SH-SY5Y (cell line): Measurements from ENCODE around the gene SPNS3.
A peak's percentile ranks its signal among the peaks of the same experiment; 100 is the strongest.

ENCODE experiments used
- GATA2 ChIP-seq: IDR thresholded peaks from 2 replicates; pipeline ENCODE4 v1.6.1; 2011; ENCODE audit warnings: mild to moderate bottlenecking, low read depth, low read length
- GATA3 ChIP-seq: IDR thresholded peaks from 2 replicates; pipeline ENCODE4 v1.6.1; 2011; ENCODE audit warnings: low read depth, mild to moderate bottlenecking, low read length, moderate library complexity

SPNS3 gene

DNA sequence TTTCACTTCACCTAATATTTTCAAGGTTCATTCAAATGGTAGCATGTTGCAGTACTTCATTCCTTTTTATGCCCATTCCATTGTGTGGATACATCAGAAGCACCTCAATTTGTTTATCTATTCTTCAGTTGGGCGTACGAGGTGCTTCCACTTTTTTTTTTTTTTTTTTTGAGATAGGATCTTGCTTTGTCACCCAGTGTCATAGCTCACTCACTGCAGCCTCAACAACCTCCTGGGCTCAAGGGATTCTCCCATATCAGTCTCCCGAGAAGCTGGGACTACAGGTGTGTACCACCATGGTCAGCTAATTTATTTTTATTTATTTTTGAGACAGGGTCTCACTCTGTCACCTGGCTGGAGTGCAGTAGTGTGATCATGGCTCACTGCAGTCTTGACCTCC is 22.5 kb upstream of the SPNS3 start:
- TF ChIP-seq GATA3 = no peak
- TF ChIP-seq GATA2 = no peak

DNA sequence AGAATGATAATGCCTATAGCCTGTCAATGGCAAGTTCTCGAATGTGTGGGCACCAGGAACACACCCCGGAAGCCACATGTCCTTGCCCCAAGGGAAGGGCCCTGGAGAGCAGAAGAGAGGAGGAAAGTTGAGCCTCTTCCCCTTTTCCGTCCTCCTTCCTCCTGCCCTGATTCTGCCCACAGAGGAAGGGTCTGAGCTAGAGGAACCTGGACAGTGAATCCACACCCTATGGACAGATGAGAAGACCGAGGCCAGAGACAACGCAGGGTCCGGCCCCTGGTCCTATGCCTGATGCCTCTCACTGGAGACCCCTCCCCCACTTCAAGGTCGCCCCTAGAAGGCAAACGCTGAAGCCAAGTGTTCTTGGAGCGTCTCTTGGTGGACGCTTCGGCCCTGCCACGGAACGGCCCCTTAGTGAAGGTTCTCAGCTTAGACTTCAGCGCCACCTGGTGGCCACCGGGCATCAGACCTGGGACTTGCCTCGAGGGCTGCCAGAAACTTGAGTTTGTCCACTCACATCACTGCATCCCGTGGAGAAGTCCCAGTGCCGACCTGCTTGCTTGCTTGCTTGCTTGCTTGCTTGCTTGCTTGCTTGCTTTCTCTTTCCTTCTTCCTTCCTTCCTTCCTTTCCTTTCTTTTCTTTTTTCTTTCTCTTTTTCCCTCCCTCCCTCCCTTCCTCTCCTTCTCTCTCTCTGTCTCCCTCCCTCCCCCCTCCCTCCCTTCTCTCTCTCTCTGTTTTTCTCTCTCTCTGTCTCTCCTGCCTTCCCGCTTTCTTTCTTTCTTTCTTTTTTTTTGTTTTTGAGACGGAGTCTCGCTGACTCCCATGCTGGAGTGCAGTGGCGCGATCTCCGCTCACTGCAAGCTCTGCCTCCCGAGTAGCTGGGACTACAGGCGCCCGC is 20.6 kb upstream of the SPNS3 start:
- TF ChIP-seq GATA2 (no peak), GATA3 (no peak)

DNA sequence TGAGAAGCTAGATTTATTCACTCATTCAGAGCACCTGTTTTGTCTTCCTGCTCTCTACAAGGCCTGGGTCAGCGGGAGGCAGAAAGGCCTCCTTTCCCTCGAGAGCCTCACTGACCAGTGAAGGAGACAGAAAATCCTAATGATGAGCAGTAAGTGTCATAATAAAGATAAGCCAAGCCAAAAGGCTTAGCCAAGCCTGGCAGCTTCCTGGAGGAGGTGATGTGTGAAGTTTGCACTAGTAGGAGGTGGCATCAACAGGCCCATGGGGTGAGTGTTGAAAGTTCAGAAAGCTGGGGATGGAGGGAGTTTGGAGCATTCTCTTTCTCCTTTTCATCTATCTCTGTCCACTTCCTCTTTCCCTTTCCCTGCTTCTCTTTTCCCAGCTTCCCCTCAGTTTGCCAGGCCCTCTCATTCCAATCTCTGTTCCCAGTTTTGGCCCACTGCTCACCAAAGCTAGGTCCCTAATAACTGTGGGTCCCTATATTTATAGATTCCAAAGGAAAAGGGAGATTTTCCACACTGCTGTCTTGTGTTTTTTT is 16.5 kb upstream of the SPNS3 start:
- TF ChIP-seq GATA2 (no peak), GATA3 (no peak)

DNA sequence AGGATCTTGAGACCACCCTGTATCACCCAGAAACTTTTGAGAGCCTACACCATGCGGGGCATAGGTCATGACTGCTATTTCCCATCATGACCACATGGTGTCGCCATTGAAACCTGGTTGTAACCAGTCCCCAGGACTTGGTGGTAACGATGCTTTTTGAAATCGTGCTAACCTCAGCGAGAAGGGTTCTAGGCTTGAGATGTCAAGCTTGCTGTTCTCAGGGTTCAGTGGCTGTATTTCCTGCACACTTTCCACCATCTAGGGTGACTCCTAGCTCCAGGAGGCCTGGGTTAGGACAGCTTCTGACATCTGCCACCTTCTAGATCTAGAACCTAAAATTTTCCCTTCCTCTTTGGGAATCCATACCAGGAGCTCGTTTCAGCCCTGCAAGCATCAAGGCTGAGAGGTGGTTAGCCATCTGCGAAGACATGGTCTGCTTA is 13.0 kb upstream of the SPNS3 start:
- TF ChIP-seq GATA2 (no peak), GATA3 (no peak)

DNA sequence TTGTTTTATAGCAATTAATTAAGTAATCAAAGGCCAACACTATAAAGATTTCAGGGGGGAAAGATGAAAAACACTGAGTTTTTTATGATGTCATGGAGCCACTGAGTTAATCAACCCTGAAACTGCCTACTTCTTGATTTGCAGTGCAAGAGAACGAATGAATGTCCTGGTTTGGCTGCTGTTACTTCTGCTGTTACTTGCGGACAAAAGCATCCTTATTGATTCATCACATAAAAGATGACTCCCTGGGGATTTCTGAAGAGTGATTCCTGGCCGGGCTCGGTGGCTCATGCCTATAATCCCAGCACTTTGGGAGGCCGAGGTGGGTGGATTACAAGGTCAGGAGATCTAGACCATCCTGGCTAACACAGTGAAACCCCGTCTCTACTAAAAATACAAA is 10.9 kb upstream of the SPNS3 start:
- TF ChIP-seq GATA3 (no peak), GATA2 (no peak)

DNA sequence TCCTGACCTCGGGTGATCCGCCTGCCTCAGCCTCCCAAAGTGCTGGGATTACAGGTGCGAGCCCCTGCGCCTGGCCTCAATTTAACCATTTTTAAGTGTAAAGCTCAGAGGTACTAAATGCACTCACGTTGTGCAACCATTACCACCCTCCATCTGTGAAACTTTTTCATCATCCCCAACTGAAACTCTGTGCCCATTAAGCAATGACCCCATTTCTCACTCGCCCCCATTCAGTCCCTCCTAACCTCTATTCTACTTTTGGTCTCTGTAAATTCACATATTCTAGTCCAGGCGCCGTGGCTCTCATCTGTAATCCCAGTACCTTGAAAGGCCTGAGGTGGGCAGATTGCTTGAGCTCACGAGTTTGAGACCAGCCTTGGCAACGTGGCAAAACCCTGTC is 8.3 kb upstream of the SPNS3 start:
- TF ChIP-seq GATA3 (no peak), GATA2 (no peak)

DNA sequence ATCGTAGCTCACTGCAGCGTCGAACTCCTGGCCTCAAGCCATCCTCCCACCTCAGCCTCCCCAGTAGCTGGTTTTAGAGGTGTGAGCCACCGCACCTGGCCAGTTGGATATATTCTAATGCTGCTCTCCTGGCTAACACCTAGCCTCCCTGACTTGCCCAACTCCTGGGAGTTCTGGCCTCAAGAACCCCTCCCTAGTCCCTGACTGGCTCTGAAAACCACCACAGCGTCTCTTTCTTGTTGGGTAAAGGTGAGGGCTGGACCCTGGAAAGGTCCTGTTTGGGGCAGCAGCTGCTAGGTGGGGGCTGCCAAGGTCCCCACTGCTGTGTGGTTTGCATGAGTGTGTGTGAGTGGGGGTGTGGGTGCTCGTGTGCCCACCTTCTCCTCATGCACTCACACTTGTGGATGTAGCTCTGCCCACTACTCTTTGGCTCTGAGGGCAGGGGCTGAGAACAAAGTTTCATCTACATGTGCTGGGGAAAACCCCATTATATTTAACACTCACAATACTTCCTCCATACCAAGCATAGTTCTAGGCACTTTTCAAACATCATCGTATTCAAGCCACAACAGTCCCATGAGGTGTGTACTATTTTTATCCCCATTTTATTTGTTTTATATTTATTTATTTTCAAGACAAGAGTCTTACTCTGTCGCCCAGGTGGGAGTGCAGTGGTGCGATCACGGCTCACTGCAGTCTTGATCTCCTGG is 7.1 kb upstream of the SPNS3 start:
- TF ChIP-seq GATA2 (no peak), GATA3 (no peak)

DNA sequence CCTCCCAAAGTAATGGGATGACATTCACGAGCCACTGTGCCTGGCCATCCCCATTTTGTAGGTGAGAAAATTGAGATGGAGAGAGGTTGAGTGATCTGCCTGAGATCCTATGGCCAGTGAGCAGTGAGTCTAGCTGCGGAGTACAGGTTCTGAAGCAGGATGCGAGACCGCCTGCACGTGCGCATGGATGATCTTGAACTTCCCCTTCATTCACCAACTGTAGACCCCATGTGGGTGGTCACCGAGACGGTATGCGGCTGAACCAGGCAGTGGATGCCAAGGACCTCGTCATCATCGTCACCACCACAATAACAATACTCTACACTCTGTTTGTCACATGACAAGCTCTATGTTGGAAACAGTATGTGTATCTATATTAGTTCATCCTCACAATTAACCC is 6.2 kb upstream of the SPNS3 start:
- TF ChIP-seq GATA2 (no peak), GATA3 (no peak)

DNA sequence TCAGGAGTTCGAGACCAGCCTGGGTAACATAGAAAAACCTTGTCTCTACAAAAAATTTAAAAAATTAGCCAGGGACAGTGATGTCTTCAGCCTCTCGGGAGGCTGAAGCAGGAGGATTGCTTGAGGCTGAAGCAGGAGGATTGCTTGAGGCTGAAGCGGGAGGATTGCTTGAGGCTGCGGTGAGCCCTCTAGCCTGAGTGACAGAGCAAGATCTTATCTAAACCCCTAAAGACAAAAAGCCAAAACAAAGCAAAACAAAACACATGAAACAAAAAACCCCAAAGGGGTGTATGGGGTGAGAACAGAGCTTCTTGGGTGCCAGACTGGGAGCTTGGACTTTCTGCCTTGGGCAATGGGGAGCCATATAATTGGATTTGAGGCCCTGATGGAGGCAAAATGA is 2.6 kb downstream of the SPNS3 start:
- TF ChIP-seq GATA3 (no peak; the same call in 1 of the 2 replicates), GATA2 (peak; percentile 43; the same call in 1 of the 2 replicates)

DNA sequence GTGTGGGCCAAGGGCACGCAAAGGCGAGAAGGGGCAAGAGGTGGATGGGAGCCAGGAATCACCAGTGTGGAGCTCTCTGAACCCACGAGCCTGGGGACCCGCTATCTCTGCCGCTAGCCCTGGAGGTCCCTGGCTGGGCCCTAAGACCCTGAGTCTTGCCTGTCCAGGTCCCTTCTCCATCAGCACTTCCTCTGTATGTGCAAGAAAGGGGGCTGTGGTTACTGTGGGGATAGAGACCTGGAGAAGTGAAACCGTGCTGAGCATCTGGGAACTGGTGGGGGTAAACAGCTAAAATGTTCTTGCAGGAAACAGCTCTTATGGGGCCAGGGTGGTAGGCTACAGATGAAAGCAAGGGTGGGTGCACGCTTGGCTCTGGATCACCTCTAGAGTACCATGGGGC is 3.1 kb downstream of the SPNS3 start:
- TF ChIP-seq GATA2 (no peak), GATA3 (no peak)

DNA sequence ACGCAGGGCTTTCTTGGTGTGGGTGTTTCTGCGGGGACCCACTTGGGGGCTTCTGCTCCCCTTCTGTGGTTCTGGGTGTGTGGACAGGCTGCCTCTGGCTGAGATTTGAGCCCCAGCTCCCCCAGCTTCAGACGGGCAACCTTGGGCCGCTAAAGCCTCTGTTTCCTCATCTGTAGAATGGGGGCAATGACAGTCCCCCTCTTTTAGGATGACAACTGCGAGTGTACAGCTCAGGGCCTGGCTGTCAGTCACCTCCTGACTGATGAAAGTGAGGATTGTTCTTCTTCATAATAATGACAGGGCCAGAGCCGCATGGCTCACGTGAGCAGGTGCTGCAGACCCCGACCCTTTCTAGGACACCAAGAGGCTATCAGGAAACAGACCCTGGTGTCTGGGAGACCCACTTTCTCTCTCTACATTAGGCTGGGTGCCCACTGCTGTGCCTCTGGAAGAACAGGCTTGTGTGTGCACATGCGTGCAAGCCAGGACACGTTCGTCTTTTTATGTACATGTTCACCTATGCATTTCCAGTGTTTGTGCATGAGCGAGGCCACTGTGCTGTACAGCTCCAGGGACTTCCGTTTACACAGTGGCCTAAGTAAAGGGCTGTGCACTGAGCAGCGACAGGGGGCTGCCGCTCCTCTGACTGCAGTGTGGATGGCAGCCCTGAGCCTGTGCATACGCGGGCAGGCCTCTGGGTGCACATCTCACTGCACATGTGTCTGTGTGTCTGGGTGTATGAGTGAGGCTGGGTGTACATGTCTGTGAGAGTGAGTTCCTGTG is 4.6 kb downstream of the SPNS3 start:
- TF ChIP-seq GATA3 = no peak
- TF ChIP-seq GATA2 = no peak

DNA sequence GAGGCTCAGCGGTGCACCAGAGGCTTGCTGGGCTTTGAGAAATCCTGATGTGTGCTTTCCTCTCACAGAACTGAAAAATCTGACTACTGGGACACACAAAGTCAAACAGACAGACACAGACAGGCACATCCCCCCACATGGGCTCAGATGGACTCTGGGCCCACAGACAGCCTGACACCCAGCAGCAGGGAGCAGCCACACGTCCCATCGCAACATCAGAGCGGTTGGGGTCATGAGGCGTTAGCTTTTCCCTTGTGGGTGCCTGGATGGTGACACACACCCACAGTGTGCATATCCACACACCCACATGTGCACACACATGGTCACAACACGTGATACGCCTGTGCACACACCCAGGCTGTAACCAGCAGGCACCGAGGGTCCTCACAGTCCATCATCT is 6.3 kb downstream of the SPNS3 start:
- TF ChIP-seq GATA2 = no peak
- TF ChIP-seq GATA3 = no peak

DNA sequence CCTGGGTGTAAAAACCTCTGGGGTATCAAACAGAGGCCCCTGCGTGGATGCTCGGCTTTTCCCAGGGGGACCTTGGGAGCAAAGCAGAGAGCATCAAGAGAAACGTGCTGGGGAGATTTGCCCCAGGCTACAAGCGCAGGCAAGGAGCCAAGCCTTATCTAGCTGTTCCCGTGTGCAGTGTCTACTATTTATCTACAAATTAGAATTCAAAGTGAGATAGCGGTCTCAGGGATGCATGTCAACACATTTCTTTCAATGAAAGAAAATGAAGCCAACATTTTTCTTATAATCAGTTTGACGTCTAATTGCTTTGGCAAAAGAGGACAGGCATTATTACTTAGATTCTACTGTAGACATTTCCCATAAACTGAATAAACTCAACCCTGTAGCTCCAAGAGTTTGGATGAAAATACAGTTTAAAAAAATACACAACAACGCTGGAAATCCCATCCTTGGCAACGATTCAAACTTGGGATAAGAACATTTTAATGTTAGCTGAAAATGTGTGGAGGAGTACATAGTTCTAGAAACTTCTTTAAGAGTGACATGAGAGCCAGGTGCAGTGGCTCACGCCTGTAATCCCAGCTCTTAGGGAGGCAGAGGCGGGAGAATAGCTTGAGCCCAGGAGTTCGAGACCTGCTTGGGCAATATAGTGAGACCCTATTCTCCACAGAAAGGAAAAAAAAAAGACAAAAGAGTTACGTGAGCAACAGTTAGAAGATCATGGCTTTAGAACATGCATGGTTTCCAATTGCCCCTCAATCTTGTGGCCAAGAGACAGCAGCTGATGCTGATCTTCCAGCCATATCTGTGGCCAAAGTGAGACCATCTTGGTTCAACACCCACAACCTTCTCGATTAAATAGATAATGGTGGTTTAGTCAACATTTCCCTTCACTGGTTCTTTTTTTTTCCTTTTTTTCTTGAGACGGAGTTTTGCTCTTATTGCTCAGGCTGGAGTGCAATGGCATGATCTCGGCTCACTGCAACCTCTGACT is 7.2 kb downstream of the SPNS3 start:
- TF ChIP-seq GATA2 (peak; percentile 95), GATA3 (no peak)

DNA sequence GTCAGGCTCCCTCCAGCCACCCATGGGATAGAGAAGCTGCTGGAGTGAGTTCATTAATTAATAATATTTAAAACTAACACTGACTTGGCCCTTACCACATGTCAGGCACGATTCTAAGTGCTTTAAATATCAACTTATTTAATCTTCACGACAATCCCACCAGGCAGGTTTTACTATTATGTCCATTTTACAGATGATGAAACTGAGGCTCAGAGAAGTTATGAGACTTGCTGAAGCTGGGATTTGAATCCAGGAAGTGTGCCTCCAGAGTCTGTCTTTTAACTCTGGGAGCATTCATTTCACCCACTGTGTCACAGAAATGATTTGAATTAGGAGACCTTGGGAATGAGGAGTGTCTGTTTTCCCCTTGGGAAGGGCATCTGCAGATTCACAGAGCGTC is 8.8 kb downstream of the SPNS3 start:
- no peak for TF ChIP-seq GATA2
- TF ChIP-seq GATA3 = no peak
